ENCODE data around the gene KDM1B. TPM values are rescaled to one million over a fixed set of nuclear protein-coding genes. Genes with fewer than 3 reads are reported as not detected.
"Not testable (repeated sequence)": the region's sequence is repeated elsewhere in the genome, so short reads cannot be mapped to it uniquely, and the experiment has no call there.

KDM1B gene
- total and polyA plus RNA-seq, 2 donors (not counting 3 experiments of a cell fraction or from before 2014, with no cell fraction given) = 3.0 to 10.8 TPM

DNA sequence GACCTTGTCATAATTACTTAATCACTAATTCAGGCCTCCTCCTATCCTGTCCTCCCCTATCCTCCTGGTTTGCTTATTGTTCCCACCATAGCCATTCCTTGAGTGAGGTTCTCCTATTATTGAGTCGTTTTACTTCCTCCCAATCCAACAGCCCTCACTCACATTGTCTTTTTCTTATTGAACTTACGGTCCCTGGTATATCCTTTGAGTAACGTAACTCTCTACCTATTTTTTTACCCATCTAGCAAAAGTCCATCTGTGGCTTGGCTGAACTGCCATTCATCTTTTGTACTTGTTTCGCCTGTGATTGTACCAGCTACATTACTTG lies 66.0 kb downstream of the KDM1B start:
- intact Hi-C loops (cut with micrococcal nuclease) = no loop called here
- FAIRE-seq = no peak
- Histone ChIP-seq H3K4me2 (ENCODE audit: insufficient read depth, low read length) (no peak overlapping the region), H2AFZ (ENCODE audit: low read depth, low read length) (no peak overlapping the region), H3K9me3 (replicated peaks; ENCODE audit: control insufficient read depth, insufficient read depth, low read length) (no peaks in the 10 kb centered on the region), H3K36me3 (ENCODE audit: control insufficient read depth in 2 of 2, extremely low read depth in 1 of 2, insufficient read depth in 2 of 2, low read length in 2 of 2) (peaks cover 0 to 9% of the 10 kb centered on the region in 2 experiments), H3K9me1 (replicated peaks; ENCODE audit: control insufficient read depth, extremely low read depth, insufficient read depth, low read length) (no peaks in the 10 kb centered on the region), H3K4me3 (replicated peaks in 1 of 3; ENCODE audit: insufficient read depth in 1 of 3, low read depth in 1 of 3, low read length in 3 of 3) (no peak overlapping the region), H4K20me1 (replicated peaks; ENCODE audit: control insufficient read depth, extremely low read depth, insufficient read depth, low read length) (no peaks in the 10 kb centered on the region), H3K9ac (replicated peaks; ENCODE audit: extremely low read depth, insufficient read depth, low read length) (no peak overlapping the region), H3K4me1 (ENCODE audit: control insufficient read depth, extremely low read depth, insufficient read depth, low read length) (no peaks in the 10 kb centered on the region), H3K27me3 (ENCODE audit: control insufficient read depth in 2 of 2, insufficient read depth in 2 of 2, low read length in 2 of 2) (no peaks in the 10 kb centered on the region), H3K79me2 (ENCODE audit: control insufficient read depth, insufficient read depth, low read length) (no peaks in the 10 kb centered on the region), H3K27ac (ENCODE audit: insufficient read depth, low read depth, low read length) (no peak overlapping the region)
- BruUV-seq (replicated peaks) = no TSS peak
- ChIA-PET CTCF (no interaction called here), POLR2A (interaction anchor here (1.0 kb wide), 1 partner anchor 31 kb away, joined by 3 read pairs; no protein-coding TSS in a partner anchor)
- TF ChIP-seq FOS (IDR thresholded peaks at IDR 0.05; ENCODE audit: borderline replicate concordance, insufficient read depth, low read length) (no peak), POLR2AphosphoS5 (IDR thresholded peaks at IDR 0.05; ENCODE audit: insufficient read depth, low read depth, low read length) (peak; percentile 8)
- DNase-seq (ENCODE audit: low read depth, low spot score) = no peak
- dilution Hi-C loops (cut with MboI; ENCODE audit: extremely low pct_ligation_motif_present, low sequenced_read_pairs) = no loop called here

DNA sequence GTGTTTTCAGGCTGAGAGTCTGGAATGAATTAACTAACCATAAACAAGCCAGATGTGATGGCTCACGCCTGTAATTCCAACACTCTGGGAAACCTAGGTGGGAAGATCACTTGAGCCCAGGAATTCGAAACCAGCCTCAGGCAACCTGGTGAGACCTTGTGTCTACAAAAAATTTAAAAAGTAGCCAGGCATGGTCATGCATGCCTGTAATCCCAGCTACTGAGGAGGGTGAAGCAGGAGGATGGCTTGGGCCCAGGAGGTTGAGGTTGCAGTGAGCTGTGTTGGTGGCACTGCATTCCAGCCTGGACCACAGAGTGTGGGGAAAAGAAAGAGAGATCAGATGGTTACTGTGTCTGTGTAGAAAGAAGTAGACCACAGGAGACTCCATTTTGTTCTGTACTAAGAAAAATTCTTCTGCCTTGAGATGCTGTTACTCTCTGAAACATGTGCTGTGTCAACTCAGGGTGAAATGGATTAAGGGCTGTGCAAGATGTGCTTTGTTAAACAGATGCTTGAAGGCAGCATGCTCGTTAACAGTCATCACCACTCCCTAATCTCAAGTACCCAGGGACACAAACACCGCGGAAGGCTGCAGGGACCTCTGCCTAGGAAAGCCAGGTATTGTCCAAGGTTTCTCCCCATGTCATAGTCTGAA lies 71.4 kb downstream of the KDM1B start:
- H4K20me1 ChIP-seq (replicated peaks; ENCODE audit: control insufficient read depth, extremely low read depth, insufficient read depth, low read length); H3K9ac ChIP-seq (replicated peaks; ENCODE audit: extremely low read depth, insufficient read depth, low read length); H3K27ac ChIP-seq (ENCODE audit: insufficient read depth, low read depth, low read length); dilution Hi-C loops (cut with MboI; ENCODE audit: extremely low pct_ligation_motif_present, low sequenced_read_pairs); BruUV-seq (replicated peaks); H2AFZ ChIP-seq (ENCODE audit: low read depth, low read length); H3K4me1 ChIP-seq (ENCODE audit: control insufficient read depth, extremely low read depth, insufficient read depth, low read length); POLR2A ChIA-PET; CTCF ChIA-PET; H3K4me2 ChIP-seq (ENCODE audit: insufficient read depth, low read length); H3K4me3 ChIP-seq (replicated peaks in 1 of 3; ENCODE audit: insufficient read depth in 1 of 3, low read depth in 1 of 3, low read length in 3 of 3); intact Hi-C loops (cut with micrococcal nuclease); H3K9me3 ChIP-seq (replicated peaks; ENCODE audit: control insufficient read depth, insufficient read depth, low read length); H3K27me3 ChIP-seq (ENCODE audit: control insufficient read depth in 2 of 2, insufficient read depth in 2 of 2, low read length in 2 of 2); DNase-seq (ENCODE audit: low read depth, low spot score); H3K9me1 ChIP-seq (replicated peaks; ENCODE audit: control insufficient read depth, extremely low read depth, insufficient read depth, low read length); H3K79me2 ChIP-seq (ENCODE audit: control insufficient read depth, insufficient read depth, low read length); FAIRE-seq: not testable (repeated sequence)
- H3K36me3 ChIP-seq (ENCODE audit: control insufficient read depth in 2 of 2, extremely low read depth in 1 of 2, insufficient read depth in 2 of 2, low read length in 2 of 2) = peaks cover 3 to 12% of the 10 kb centered on the region in 2 experiments

DNA sequence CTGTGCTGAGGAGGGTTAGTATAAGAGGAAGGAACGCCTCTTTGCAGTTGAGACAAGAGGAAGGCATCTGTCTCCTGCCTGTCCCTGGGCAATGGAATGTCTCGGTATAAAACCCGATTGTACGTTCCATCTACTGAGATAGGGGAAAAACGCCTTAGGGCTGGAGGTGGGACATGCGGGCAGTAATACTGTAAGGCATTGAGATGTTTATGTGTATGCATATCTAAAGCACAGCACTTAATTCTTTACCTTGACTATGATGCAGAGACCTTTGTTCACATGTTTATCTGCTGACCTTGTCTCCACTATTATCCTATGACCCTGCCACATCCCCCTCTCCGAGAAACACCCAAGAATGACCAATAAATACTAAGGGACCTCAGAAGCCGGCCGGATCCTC lies 71.9 kb downstream of the KDM1B start:
- H3K79me2 ChIP-seq (ENCODE audit: control insufficient read depth, insufficient read depth, low read length) = peaks cover 10% of the 10 kb centered on the region
- FAIRE-seq; BruUV-seq (replicated peaks); H3K9ac ChIP-seq (replicated peaks; ENCODE audit: extremely low read depth, insufficient read depth, low read length); H3K27ac ChIP-seq (ENCODE audit: insufficient read depth, low read depth, low read length); H3K4me3 ChIP-seq (replicated peaks in 1 of 3; ENCODE audit: insufficient read depth in 1 of 3, low read depth in 1 of 3, low read length in 3 of 3); H3K9me3 ChIP-seq (replicated peaks; ENCODE audit: control insufficient read depth, insufficient read depth, low read length); CTCF ChIA-PET; H3K27me3 ChIP-seq (ENCODE audit: control insufficient read depth in 2 of 2, insufficient read depth in 2 of 2, low read length in 2 of 2); H3K4me2 ChIP-seq (ENCODE audit: insufficient read depth, low read length); intact Hi-C loops (cut with micrococcal nuclease); DNase-seq (ENCODE audit: low read depth, low spot score); H3K4me1 ChIP-seq (ENCODE audit: control insufficient read depth, extremely low read depth, insufficient read depth, low read length); H2AFZ ChIP-seq (ENCODE audit: low read depth, low read length); dilution Hi-C loops (cut with MboI; ENCODE audit: extremely low pct_ligation_motif_present, low sequenced_read_pairs); POLR2A ChIA-PET; H3K9me1 ChIP-seq (replicated peaks; ENCODE audit: control insufficient read depth, extremely low read depth, insufficient read depth, low read length); H4K20me1 ChIP-seq (replicated peaks; ENCODE audit: control insufficient read depth, extremely low read depth, insufficient read depth, low read length): not testable (repeated sequence)
- peaks cover 3 to 12% of the 10 kb centered on the region in 2 experiments for H3K36me3 ChIP-seq (ENCODE audit: control insufficient read depth in 2 of 2, extremely low read depth in 1 of 2, insufficient read depth in 2 of 2, low read length in 2 of 2)

DNA sequence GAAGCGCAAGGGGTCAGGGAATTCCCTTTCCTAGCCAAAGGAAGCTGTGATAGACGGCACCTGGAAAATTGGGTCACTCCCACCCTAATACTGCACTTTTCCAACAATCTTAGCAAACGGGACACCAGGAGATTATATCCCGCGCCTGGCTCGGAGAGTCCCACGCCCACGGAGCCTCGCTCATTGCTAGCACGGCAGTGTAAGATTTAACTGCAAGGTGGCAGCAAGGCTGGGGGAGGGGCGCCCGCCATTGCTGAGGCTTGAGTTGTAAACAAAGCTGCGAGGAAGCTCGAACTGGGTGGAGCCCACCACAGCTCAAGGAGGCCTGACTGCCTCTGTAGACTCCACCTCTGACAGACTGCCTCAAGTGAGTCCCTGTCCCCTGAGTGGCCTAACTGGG lies 73.4 kb downstream of the KDM1B start:
- Histone ChIP-seq H3K36me3 (ENCODE audit: control insufficient read depth in 2 of 2, extremely low read depth in 1 of 2, insufficient read depth in 2 of 2, low read length in 2 of 2) (peaks cover 3 to 12% of the 10 kb centered on the region in 2 experiments), H3K79me2 (ENCODE audit: control insufficient read depth, insufficient read depth, low read length) (peaks cover 18% of the 10 kb centered on the region)
- DNase-seq (ENCODE audit: low read depth, low spot score); intact Hi-C loops (cut with micrococcal nuclease); H3K9me3 ChIP-seq (replicated peaks; ENCODE audit: control insufficient read depth, insufficient read depth, low read length); H3K9me1 ChIP-seq (replicated peaks; ENCODE audit: control insufficient read depth, extremely low read depth, insufficient read depth, low read length); H2AFZ ChIP-seq (ENCODE audit: low read depth, low read length); H3K27me3 ChIP-seq (ENCODE audit: control insufficient read depth in 2 of 2, insufficient read depth in 2 of 2, low read length in 2 of 2); H3K9ac ChIP-seq (replicated peaks; ENCODE audit: extremely low read depth, insufficient read depth, low read length); H3K4me1 ChIP-seq (ENCODE audit: control insufficient read depth, extremely low read depth, insufficient read depth, low read length); FAIRE-seq; H3K27ac ChIP-seq (ENCODE audit: insufficient read depth, low read depth, low read length); CTCF ChIA-PET; dilution Hi-C loops (cut with MboI; ENCODE audit: extremely low pct_ligation_motif_present, low sequenced_read_pairs); POLR2A ChIA-PET; H4K20me1 ChIP-seq (replicated peaks; ENCODE audit: control insufficient read depth, extremely low read depth, insufficient read depth, low read length); H3K4me3 ChIP-seq (replicated peaks in 1 of 3; ENCODE audit: insufficient read depth in 1 of 3, low read depth in 1 of 3, low read length in 3 of 3); H3K4me2 ChIP-seq (ENCODE audit: insufficient read depth, low read length); BruUV-seq (replicated peaks): not testable (repeated sequence)
